Measurements from ENCODE around the gene PRAME. TPM values are rescaled to one million over a fixed set of nuclear protein-coding genes. Genes with fewer than 3 reads are reported as not detected.

The PRAME gene
- total and polyA plus RNA-seq, 10 of the 15 experiments (the other 5 are each of a cell fraction or from before 2014, with no cell fraction given): 0.40 to 2.5 (median 0.65) TPM

- ChIA-PET RAD21 (ENCODE audit: unreplicated experiment) (interaction anchor here (0.7 to 0.9 kb wide), 2 partner anchors 127 to 159 kb away, joined by 3 read pairs; no protein-coding TSS in a partner anchor), POLR2A (no interaction called here), SMC1A (ENCODE audit: uncharacterized antibody, unreplicated experiment) (interaction anchor here (0.8 kb wide), 1 partner anchor 64 kb away, joined by 3 read pairs; no protein-coding TSS in a partner anchor), CTCF (interaction anchor here (0.7 to 3.1 kb wide), 13 partner anchors 14 to 233 kb away, joined by 3 to 11 read pairs (median 4); no protein-coding TSS in a partner anchor)
- Histone ChIP-seq H3K79me2 (ENCODE audit: control insufficient read depth, insufficient read depth, low read length) (no peaks in the 10 kb centered on the region), H2AFZ (ENCODE audit: control insufficient read depth, low read depth, low read length) (no peak overlapping the region), H3K27ac (ENCODE audit: control insufficient read depth, insufficient read depth) (no peak overlapping the region), H3K9me3 (replicated peaks; ENCODE audit: control insufficient read depth, insufficient read depth, low read length) (no peaks in the 10 kb centered on the region), H3K9ac (ENCODE audit: control insufficient read depth, insufficient read depth, low read length) (no peak overlapping the region), H4K20me1 (ENCODE audit: control insufficient read depth, insufficient read depth) (no peaks in the 10 kb centered on the region), H3K4me1 (ENCODE audit: control insufficient read depth, insufficient read depth, low read length) (no peaks in the 10 kb centered on the region), H3K27me3 (replicated peaks in 1 of 2; ENCODE audit: control insufficient read depth in 2 of 2, insufficient read depth in 2 of 2, low read length in 1 of 2) (no peaks in the 10 kb centered on the region), H3K4me2 (ENCODE audit: control insufficient read depth, insufficient read depth) (no peak overlapping the region), H3K36me3 (ENCODE audit: control insufficient read depth in 2 of 2, insufficient read depth in 2 of 2, low read length in 1 of 2) (no peaks in the 10 kb centered on the region), H3K4me3 (no peak overlapping the region)
- intact Hi-C loops (cut with micrococcal nuclease; ENCODE audit: unreplicated experiment) (loop anchor here (5.0 kb wide), 1 partner anchor 157 kb away; no protein-coding TSS in a partner anchor), in situ Hi-C loops (cut with MboI) (loop anchor here (5.0 kb wide), 1 partner anchor 97 kb away; no protein-coding TSS in a partner anchor)
- ATAC-seq (no peak), FAIRE-seq (no peak), DNase-seq (ENCODE audit: low read depth, low spot score) (no peak)
- BruUV-seq (replicated peaks): no TSS peak
- TF ChIP-seq ELK1 (IDR thresholded peaks at IDR 0.05; ENCODE audit: low read depth, low read length) (no peak), IKZF1 (conservative IDR thresholded peaks at IDR 0.05) (no peak), SIX5 (IDR thresholded peaks at IDR 0.05; ENCODE audit: low read depth, low read length, severe bottlenecking) (no peak), SUZ12 (IDR thresholded peaks at IDR 0.05; ENCODE audit: unreplicated experiment) (no peak)
- WGBS (ENCODE audit: insufficient coverage, insufficient replicate concordance, low lambda C conversion rate, missing lambda C conversion rate): 62% methylated on average over 8 of the region's 8 CpGs
Measured at GRCh38 chr22:22590136-22590891, 31.2 kb upstream of the PRAME start.

Data from GM12878 (cell line).